ENCODE results near the gene FRMD4A. TPM values are rescaled to one million over a fixed set of nuclear protein-coding genes. Genes with fewer than 3 reads are reported as not detected.
A peak's percentile ranks its signal among the peaks of the same experiment; 100 is the strongest.

Gene FRMD4A
- total RNA-seq, 2 donors from 2014 or later, result 22.3 to 22.4 TPM

GRCh38 chr10:13704964-13705363 is 625.8 kb downstream of the FRMD4A start:
- peaks cover 5% of the 10 kb centered on the region for H3K36me3 ChIP-seq (ENCODE audit: control insufficient read depth, insufficient read depth, low read length)
- H3K9me3 ChIP-seq (ENCODE audit: control insufficient read depth, low read length), result no peaks in the 10 kb centered on the region
- H3K36me3 Mint-ChIP-seq (ENCODE audit: low read depth), result peaks cover 18% of the 10 kb centered on the region
- H3K4me3 Mint-ChIP-seq, result no peak overlapping the region
- no peak overlapping the region for H3K27ac Mint-ChIP-seq
- H3K4me3 ChIP-seq (ENCODE audit: low read length), result no peak overlapping the region
- TF ChIP-seq CTCF (conservative IDR thresholded peaks at IDR 0.05), result no peak
- H3K27me3 Mint-ChIP-seq (ENCODE audit: insufficient read depth), result no peaks in the 10 kb centered on the region
- no peak for DNase-seq
- H3K4me1 Mint-ChIP-seq, result peaks cover 58% of the 10 kb centered on the region
- no peaks in the 10 kb centered on the region for H3K9me3 Mint-ChIP-seq
- 86 to 87% methylated on average over 10 to 11 of the region's 11 CpGs for WGBS, 2 experiments (ENCODE audit: insufficient coverage in 1 of 2, insufficient read length in 1 of 2)
- H3K4me1 ChIP-seq (ENCODE audit: control insufficient read depth, insufficient read depth, low read length), result peaks cover 7% of the 10 kb centered on the region
- no peak overlapping the region for H3K9ac ChIP-seq (ENCODE audit: extremely low read depth, low read length, poor library complexity, severe bottlenecking)
- no peak overlapping the region for H3K27ac ChIP-seq (ENCODE audit: low read depth, low read length)
- no peaks in the 10 kb centered on the region for H3K27me3 ChIP-seq (ENCODE audit: control insufficient read depth, insufficient read depth, low read length, poor library complexity, severe bottlenecking)

DNA sequence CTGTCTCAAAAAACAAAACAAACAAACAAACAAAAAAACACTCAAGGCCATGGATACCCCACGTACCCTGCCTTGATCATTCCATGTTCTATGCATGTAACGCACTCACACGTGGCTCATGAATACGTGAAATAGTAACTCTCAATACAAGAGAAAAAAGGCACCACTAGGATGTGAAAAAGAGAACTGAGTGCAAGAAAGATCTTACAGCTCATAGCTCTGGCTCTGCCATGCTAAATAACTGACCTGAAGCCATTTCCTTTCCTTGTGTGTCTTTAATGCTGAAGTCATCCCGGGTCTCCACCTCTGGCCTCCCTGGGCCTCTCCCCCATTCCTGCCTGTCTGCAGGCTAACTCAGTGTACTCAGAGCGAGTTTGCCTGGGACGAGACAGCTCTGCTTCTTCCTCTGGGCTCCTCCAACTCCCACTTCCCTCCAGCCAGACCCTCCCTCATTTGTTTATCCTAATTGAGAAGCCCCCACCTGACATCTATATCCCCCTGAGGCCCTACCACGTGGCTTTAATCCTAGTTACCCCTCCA is 626.7 kb downstream of the FRMD4A start:
- Mint-ChIP-seq H3K27me3 (ENCODE audit: insufficient read depth) (no peaks in the 10 kb centered on the region), H3K4me3 (no peak overlapping the region), H3K27ac (no peak overlapping the region), H3K9me3 (no peaks in the 10 kb centered on the region), H3K4me1 (peaks cover 56% of the 10 kb centered on the region), H3K36me3 (ENCODE audit: low read depth) (peaks cover 26% of the 10 kb centered on the region)
- 92 to 93% methylated on average over 5 to 8 of the region's 8 CpGs for WGBS, 2 experiments (ENCODE audit: insufficient coverage in 1 of 2, insufficient read length in 1 of 2)
- Histone ChIP-seq H3K36me3 (ENCODE audit: control insufficient read depth, insufficient read depth, low read length) (peaks cover 5% of the 10 kb centered on the region), H3K9me3 (ENCODE audit: control insufficient read depth, low read length) (no peaks in the 10 kb centered on the region), H3K27me3 (ENCODE audit: control insufficient read depth, insufficient read depth, low read length, poor library complexity, severe bottlenecking) (no peaks in the 10 kb centered on the region), H3K9ac (ENCODE audit: extremely low read depth, low read length, poor library complexity, severe bottlenecking) (no peak overlapping the region), H3K4me1 (ENCODE audit: control insufficient read depth, insufficient read depth, low read length) (peaks cover 7% of the 10 kb centered on the region), H3K27ac (ENCODE audit: low read depth, low read length) (peak overlapping the region; percentile 22), H3K4me3 (ENCODE audit: low read length) (no peak overlapping the region)
- DNase-seq, result no peak
- no peak for TF ChIP-seq CTCF (conservative IDR thresholded peaks at IDR 0.05)

- Histone ChIP-seq H3K36me3 (ENCODE audit: control insufficient read depth, insufficient read depth, low read length) (peaks cover 11% of the 10 kb centered on the region), H3K27me3 (ENCODE audit: control insufficient read depth, insufficient read depth, low read length, poor library complexity, severe bottlenecking) (no peaks in the 10 kb centered on the region), H3K4me1 (ENCODE audit: control insufficient read depth, insufficient read depth, low read length) (peaks cover 4% of the 10 kb centered on the region), H3K9ac (ENCODE audit: extremely low read depth, low read length, poor library complexity, severe bottlenecking) (no peak overlapping the region), H3K4me3 (ENCODE audit: low read length) (no peak overlapping the region), H3K27ac (ENCODE audit: low read depth, low read length) (no peak overlapping the region), H3K9me3 (ENCODE audit: control insufficient read depth, low read length) (no peaks in the 10 kb centered on the region)
- TF ChIP-seq CTCF (conservative IDR thresholded peaks at IDR 0.05), result no peak
- Mint-ChIP-seq H3K4me1 (peaks cover 50% of the 10 kb centered on the region), H3K9me3 (no peaks in the 10 kb centered on the region), H3K27me3 (ENCODE audit: insufficient read depth) (no peaks in the 10 kb centered on the region), H3K36me3 (ENCODE audit: low read depth) (peaks cover 29% of the 10 kb centered on the region), H3K27ac (peak overlapping the region; percentile 12), H3K4me3 (no peak overlapping the region)
- no peak for DNase-seq
- 91 to 94% methylated on average over 12 to 15 of the region's 15 CpGs for WGBS, 2 experiments (ENCODE audit: insufficient coverage in 1 of 2, insufficient read length in 1 of 2)
These were observed 627.5 kb downstream of the FRMD4A start for GRCh38 chr10:13703101-13703818.

All from endodermal cell (in vitro differentiated cells).